AG04450 (cell line): Measurements from ENCODE around the gene HLA-DRB1. TPM values are rescaled to one million over a fixed set of nuclear protein-coding genes. Genes with fewer than 3 reads are reported as not detected.

ENCODE experiments used
- CTCF ChIA-PET: fragments of 300-600, 350-600 bp; formaldehyde crosslinking; extraction: SDS; loops from one replicate; lab custom pipeline; 2022; ENCODE audit warnings: antibody characterized with exemption, inconsistent platforms; lab: Charles Lee
- POLR2A ChIA-PET: fragments of 350-600 bp; formaldehyde crosslinking; extraction: SDS; loops from one replicate; lab custom pipeline; 2021; ENCODE audit warnings: antibody characterized with exemption, inconsistent platforms; lab: Yijun Ruan, JAX
- DNase-seq: peaks from one replicate; pipeline ENCODE4 v3.0.0-alpha.2; 2011; ENCODE audit warnings: low read depth, low spot score
- H3K27ac ChIP-seq: one replicate; pipeline ENCODE4 v1.5.1; 2012; ENCODE audit warnings: low read depth, low read length, control low read depth
- H3K27me3 ChIP-seq: one replicate; pipeline ENCODE4 v1.6.0; 2012; ENCODE audit warnings: low read length; ENCODE audit not compliant: control insufficient read depth, insufficient read depth
- H3K4me3 ChIP-seq: 2 replicates; pipeline ENCODE4 v1.5.1; 2011; ENCODE audit warnings: mild to moderate bottlenecking, low read depth, low read length, control low read depth
- H3K9me3 ChIP-seq: 2 replicates; pipeline ENCODE4 v1.5.1; 2012; ENCODE audit warnings: low read length; ENCODE audit not compliant: control insufficient read depth, insufficient read depth
- CTCF ChIP-seq: IDR thresholded peaks from 2 replicates; pipeline ENCODE4 v1.5.1; 2011; ENCODE audit warnings: low read depth, low read length, control low read depth, inconsistent platforms
- polyA plus RNA-seq: library from polyadenylated mRNA; depleted of rRNA; stranded (reverse); fragments of >200 nt; gene quantifications from 2 replicates; pipeline ENCODE4 v1.2.3, GENCODE V29; 2011

The HLA-DRB1 gene
- polyA plus RNA-seq, 1 experiment: not detected

GRCh38 chr6:32570363-32570905, 19.2 kb downstream of the HLA-DRB1 start:
- CTCF ChIA-PET: no interaction called here
- H3K27ac ChIP-seq: no peak overlapping the region
- no peaks in the 10 kb centered on the region for H3K27me3 ChIP-seq
- no peaks in the 10 kb centered on the region for H3K9me3 ChIP-seq
- H3K4me3 ChIP-seq: no peak overlapping the region
- POLR2A ChIA-PET: no interaction called here
- DNase-seq: no peak
- no peak for TF ChIP-seq CTCF

- Histone ChIP-seq H3K4me3 (no peak overlapping the region), H3K27ac (no peak overlapping the region), H3K27me3 (no peaks in the 10 kb centered on the region), H3K9me3 (no peaks in the 10 kb centered on the region)
- CTCF ChIA-PET: no interaction called here
- TF ChIP-seq CTCF: no peak
- POLR2A ChIA-PET: no interaction called here
- no peak for DNase-seq
Measured at GRCh38 chr6:32568561-32568960, 21.1 kb downstream of the HLA-DRB1 start.

GRCh38 chr6:32566957-32567356, 22.7 kb downstream of the HLA-DRB1 start:
- ChIA-PET CTCF (no interaction called here), POLR2A (no interaction called here)
- DNase-seq: no peak
- Histone ChIP-seq H3K27me3 (no peaks in the 10 kb centered on the region), H3K27ac (no peak overlapping the region), H3K4me3 (no peak overlapping the region), H3K9me3 (no peaks in the 10 kb centered on the region)
- no peak for TF ChIP-seq CTCF

- Histone ChIP-seq H3K27ac (no peak overlapping the region), H3K9me3 (no peaks in the 10 kb centered on the region), H3K27me3 (no peaks in the 10 kb centered on the region), H3K4me3 (no peak overlapping the region)
- DNase-seq: no peak
- no peak for TF ChIP-seq CTCF
- POLR2A ChIA-PET: no interaction called here
- CTCF ChIA-PET: no interaction called here
Measured at GRCh38 chr6:32565511-32565910, 24.1 kb downstream of the HLA-DRB1 start.

GRCh38 chr6:32562940-32563339, 26.7 kb downstream of the HLA-DRB1 start:
- CTCF ChIA-PET: no interaction called here
- POLR2A ChIA-PET: no interaction called here

More at GRCh38 chr6:32562940-32563339, 26.7 kb downstream of the HLA-DRB1 start:
- no peak for DNase-seq
- H3K27me3 ChIP-seq: no peaks in the 10 kb centered on the region
- H3K9me3 ChIP-seq: no peaks in the 10 kb centered on the region
- no peak overlapping the region for H3K27ac ChIP-seq
- no peak overlapping the region for H3K4me3 ChIP-seq
- no peak for TF ChIP-seq CTCF
